ENCODE results near the gene GNB5.

GRCh38 chr15:52095597-52096262 is 95.5 kb downstream of the GNB5 start:
- TF ChIP-seq CTCF (IDR thresholded peaks at IDR 0.05; ENCODE audit: insufficient read depth, low read depth, low read length) = no peak
- no peak for TF ChIP-seq EZH2 (IDR thresholded peaks at IDR 0.05; ENCODE audit: insufficient read depth, low read length)
